Right atrium auricular region (tissue), 2 donors: Measurements from ENCODE around the gene TBL1XR1. TPM values are rescaled to one million over a fixed set of nuclear protein-coding genes. Genes with fewer than 3 reads are reported as not detected.

Source experiments
- DNase-seq: peaks from one replicate; pipeline ENCODE4 v3.0.0-alpha.2; 2019; ENCODE audit warnings: low spot score
- H3K27ac ChIP-seq, 2 donors: fragments of 200-600 bp; sonication (generic); 1 replicate in 1 of 2; 2 replicates in 1 of 2; pipeline ENCODE4 v1.5.1; 2016 to 2019
- H3K27me3 ChIP-seq, 2 donors: fragments of 200-600 bp; sonication (generic); one replicate each; pipeline versions ENCODE4 v1.5.1 to v1.6.0; 2017 to 2019
- H3K36me3 ChIP-seq: fragments of 200-600 bp; sonication (generic); one replicate; pipeline ENCODE4 v1.5.1; 2016
- H3K4me1 ChIP-seq, 2 donors: fragments of 200-600 bp; sonication (generic); one replicate each; pipeline versions ENCODE4 v1.5.1 to v1.6.0; 2017 to 2019
- H3K4me3 ChIP-seq, 2 donors: fragments of 200-600 bp; sonication (generic); 1 replicate in 1 of 2; 2 replicates in 1 of 2; pipeline ENCODE4 v1.5.1; 2017 to 2019; ENCODE audit warnings: mild to moderate bottlenecking in 1 of 2, moderate library complexity in 1 of 2
- H3K9me3 ChIP-seq, 2 donors: fragments of 200-600 bp; sonication (generic); one replicate each; pipeline ENCODE4 v1.5.1; 2019
- CTCF ChIP-seq, 2 donors: fragments of 200-600 bp; sonication (generic); IDR thresholded peaks; one replicate each; pipeline ENCODE4 v1.5.1; 2019; ENCODE audit warnings: antibody characterized with exemption in 2 of 2
- total RNA-seq, 2 donors: library from RNA; depleted of rRNA; stranded (reverse); fragments of >200 nt; gene quantifications; one replicate each; pipeline ENCODE4 v1.1.0, GENCODE V29; 2016

TBL1XR1 gene
- total RNA-seq, 2 donors from 2014 or later = 68.2 to 79.9 TPM

GRCh38 chr3:177062052-177062732 is 135.1 kb downstream of the TBL1XR1 start:
- no peak for DNase-seq
- Histone ChIP-seq H3K36me3 (no peaks in the 10 kb centered on the region), H3K27me3 (no peaks in the 10 kb centered on the region), H3K27ac (peak overlapping the region in 1 of 2 donors; percentile 6), H3K9me3 (no peaks in the 10 kb centered on the region), H3K4me3 (no peak overlapping the region), H3K4me1 (peaks cover 0 to 59% of the 10 kb centered on the region in 2 donors)
- no peak for TF ChIP-seq CTCF (IDR thresholded peaks at IDR 0.05)

- H3K9me3 ChIP-seq = no peaks in the 10 kb centered on the region
- H3K27ac ChIP-seq = peak overlapping the region in 1 of 2 donors; percentile 6
- no peaks in the 10 kb centered on the region for H3K36me3 ChIP-seq
- TF ChIP-seq CTCF (IDR thresholded peaks at IDR 0.05) = no peak
- H3K4me3 ChIP-seq = no peak overlapping the region
- no peak for DNase-seq
- peaks cover 0 to 60% of the 10 kb centered on the region in 2 donors for H3K4me1 ChIP-seq
- no peaks in the 10 kb centered on the region for H3K27me3 ChIP-seq
These were observed 135.9 kb downstream of the TBL1XR1 start for GRCh38 chr3:177061369-177061768.

GRCh38 chr3:177060492-177060891 is 136.8 kb downstream of the TBL1XR1 start:
- H3K9me3 ChIP-seq = no peaks in the 10 kb centered on the region
- no peaks in the 10 kb centered on the region for H3K36me3 ChIP-seq
- H3K27me3 ChIP-seq = no peaks in the 10 kb centered on the region
- H3K4me3 ChIP-seq = no peak overlapping the region
- no peak for TF ChIP-seq CTCF (IDR thresholded peaks at IDR 0.05)
- peaks cover 0 to 61% of the 10 kb centered on the region in 2 donors for H3K4me1 ChIP-seq
- DNase-seq = no peak
- H3K27ac ChIP-seq = no peak overlapping the region

GRCh38 chr3:177058648-177059047 is 138.6 kb downstream of the TBL1XR1 start:
- no peak for TF ChIP-seq CTCF (IDR thresholded peaks at IDR 0.05)
- H3K27me3 ChIP-seq = no peaks in the 10 kb centered on the region
- H3K4me1 ChIP-seq = peaks cover 0 to 58% of the 10 kb centered on the region in 2 donors
- no peaks in the 10 kb centered on the region for H3K9me3 ChIP-seq
- no peak overlapping the region for H3K27ac ChIP-seq
- H3K36me3 ChIP-seq = no peaks in the 10 kb centered on the region
- H3K4me3 ChIP-seq = no peak overlapping the region
- no peak for DNase-seq

GRCh38 chr3:177057768-177058167 is 139.5 kb downstream of the TBL1XR1 start:
- no peaks in the 10 kb centered on the region for H3K9me3 ChIP-seq
- no peaks in the 10 kb centered on the region for H3K36me3 ChIP-seq
- no peak overlapping the region for H3K27ac ChIP-seq
- no peak for TF ChIP-seq CTCF (IDR thresholded peaks at IDR 0.05)
- peaks cover 0 to 58% of the 10 kb centered on the region in 2 donors for H3K4me1 ChIP-seq
- H3K27me3 ChIP-seq = no peaks in the 10 kb centered on the region
- DNase-seq = no peak
- H3K4me3 ChIP-seq = no peak overlapping the region

GRCh38 chr3:177056927-177057326 is 140.4 kb downstream of the TBL1XR1 start:
- no peaks in the 10 kb centered on the region for H3K36me3 ChIP-seq
- H3K4me1 ChIP-seq = peaks cover 0 to 53% of the 10 kb centered on the region in 2 donors
- H3K27me3 ChIP-seq = no peaks in the 10 kb centered on the region
- DNase-seq = no peak
- H3K9me3 ChIP-seq = no peaks in the 10 kb centered on the region
- H3K27ac ChIP-seq = no peak overlapping the region
- TF ChIP-seq CTCF (IDR thresholded peaks at IDR 0.05) = no peak
- no peak overlapping the region for H3K4me3 ChIP-seq
